HG03103 (cell line): ENCODE measurements around the gene CYGB.
"Not testable (repeated sequence)": the region's sequence is repeated elsewhere in the genome, so short reads cannot be mapped to it uniquely, and the experiment has no call there.

Source experiments
- ATAC-seq: cut with Tn5 transposase; IDR thresholded peaks from one replicate; pipeline ENCODE4 v1.9.1; 2021; ENCODE audit warnings: low read depth; ENCODE audit not compliant: unreplicated experiment

The CYGB gene

DNA sequence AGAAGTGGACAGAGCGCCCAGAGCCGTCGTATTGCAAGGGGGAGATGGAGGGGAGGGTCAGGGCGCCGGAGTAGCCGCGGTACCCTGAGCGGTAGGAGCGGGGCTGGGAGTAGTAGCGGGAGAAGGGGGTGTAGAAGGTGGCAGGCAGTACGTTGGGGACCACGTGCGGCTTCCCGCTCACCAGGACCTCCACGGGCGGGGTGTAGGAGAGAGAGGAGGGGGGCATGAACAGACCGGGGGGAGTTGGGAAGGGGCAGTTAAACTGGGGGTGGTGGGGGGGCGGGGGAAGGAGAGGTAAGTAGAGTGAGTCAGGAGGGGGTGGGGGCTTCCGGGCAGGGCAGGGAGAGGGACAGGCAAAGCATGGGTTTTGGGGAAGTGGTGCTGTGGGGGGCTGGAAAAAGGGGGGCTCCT lies 31.3 kb upstream of the CYGB start:
- no peak for ATAC-seq

- ATAC-seq: no peak
These were observed 30.3 kb upstream of the CYGB start for GRCh38 chr17:76567634-76568432.

DNA sequence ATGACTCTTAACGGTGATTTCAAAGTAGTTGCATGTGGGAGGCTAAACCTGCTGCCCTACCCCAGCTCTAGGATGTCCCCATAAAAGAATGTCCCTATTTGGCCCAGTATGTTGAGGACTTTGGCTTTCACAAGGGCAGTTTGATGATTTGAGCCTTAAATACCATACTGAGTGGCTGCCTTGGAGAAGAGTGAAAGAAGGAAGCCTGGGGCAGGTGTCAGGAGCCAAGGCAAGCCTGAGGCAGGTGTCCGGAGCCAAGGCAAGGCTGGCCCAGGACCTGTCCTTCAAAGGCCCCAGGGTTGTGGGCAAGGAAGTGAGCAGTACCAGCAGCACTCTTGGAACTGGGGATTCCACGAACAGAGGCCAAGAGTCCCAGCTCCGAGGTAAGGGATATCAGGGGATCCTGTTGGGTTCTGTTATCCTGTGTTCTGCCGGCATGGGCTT lies 29.5 kb upstream of the CYGB start:
- no peak for ATAC-seq

DNA sequence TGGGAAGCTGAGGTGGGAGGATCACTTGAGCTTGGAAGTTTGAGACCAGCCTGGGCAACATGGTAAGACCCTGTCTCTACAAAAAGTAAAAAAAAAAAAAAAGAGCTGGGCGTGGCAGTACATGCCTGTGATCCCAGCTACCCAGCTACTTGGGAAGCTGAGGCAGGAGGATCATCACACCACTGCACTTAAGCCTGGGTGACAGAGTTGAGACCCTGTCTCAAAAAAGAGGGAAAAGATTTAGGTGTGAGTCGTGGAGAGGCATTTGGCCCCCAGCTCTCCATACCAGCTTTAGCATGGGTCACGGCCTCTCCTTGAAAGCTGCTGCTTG lies 29.1 kb upstream of the CYGB start:
- ATAC-seq: no peak

- no peak for ATAC-seq
These were observed 28.5 kb upstream of the CYGB start for GRCh38 chr17:76565728-76566612.

GRCh38 chr17:76564991-76565727 lies 27.6 kb upstream of the CYGB start:
- not testable (repeated sequence) for ATAC-seq

DNA sequence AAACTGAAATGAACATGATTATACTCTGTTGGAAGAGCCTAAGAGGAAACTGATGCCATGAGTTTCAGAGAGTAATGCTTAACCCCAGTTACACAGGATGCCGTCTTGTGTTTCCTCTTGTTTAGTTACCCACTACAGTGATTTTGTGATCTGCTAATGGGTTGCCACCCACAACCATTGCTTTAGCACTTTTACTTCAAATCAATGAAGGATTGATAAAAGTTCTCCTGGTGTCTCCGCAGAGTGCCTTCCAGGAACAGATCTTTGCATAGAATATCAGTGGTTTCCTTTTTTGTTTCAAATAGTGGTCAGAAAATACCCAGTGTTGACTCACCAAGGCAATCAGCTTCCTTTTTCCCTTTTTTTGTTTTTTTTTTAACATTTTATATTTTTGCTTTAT lies 25.9 kb upstream of the CYGB start:
- ATAC-seq: not testable (repeated sequence)

- ATAC-seq: no peak
These were observed 25.2 kb upstream of the CYGB start for GRCh38 chr17:76562734-76563148.

GRCh38 chr17:76561799-76562268 lies 24.3 kb upstream of the CYGB start:
- ATAC-seq: no peak

DNA sequence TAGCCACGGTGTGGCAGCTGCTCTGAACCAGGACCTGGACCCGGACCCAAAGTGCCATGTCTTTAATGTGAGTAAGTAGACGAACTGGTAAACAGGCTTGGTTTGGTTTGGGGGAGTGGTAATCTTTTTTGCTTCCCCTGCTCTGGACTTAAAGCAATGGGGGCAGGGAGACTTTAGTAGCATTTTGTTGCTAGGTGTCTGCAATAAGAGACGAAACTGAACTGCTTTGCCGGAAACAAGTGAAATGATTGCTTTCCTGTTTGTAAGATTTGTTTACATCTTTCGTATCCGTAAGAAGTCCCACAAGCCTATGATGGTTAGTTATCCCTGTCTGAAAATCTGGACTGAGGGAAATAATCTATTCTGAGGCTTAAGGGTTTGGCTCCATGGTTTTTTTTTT lies 23.8 kb upstream of the CYGB start:
- no peak for ATAC-seq

- no peak for ATAC-seq
These were observed 23.3 kb upstream of the CYGB start for GRCh38 chr17:76560877-76561221.

- no peak for ATAC-seq
These were observed 22.7 kb upstream of the CYGB start for GRCh38 chr17:76560036-76560876.

- not testable (repeated sequence) for ATAC-seq
These were observed 22.0 kb upstream of the CYGB start for GRCh38 chr17:76559460-76559859.

DNA sequence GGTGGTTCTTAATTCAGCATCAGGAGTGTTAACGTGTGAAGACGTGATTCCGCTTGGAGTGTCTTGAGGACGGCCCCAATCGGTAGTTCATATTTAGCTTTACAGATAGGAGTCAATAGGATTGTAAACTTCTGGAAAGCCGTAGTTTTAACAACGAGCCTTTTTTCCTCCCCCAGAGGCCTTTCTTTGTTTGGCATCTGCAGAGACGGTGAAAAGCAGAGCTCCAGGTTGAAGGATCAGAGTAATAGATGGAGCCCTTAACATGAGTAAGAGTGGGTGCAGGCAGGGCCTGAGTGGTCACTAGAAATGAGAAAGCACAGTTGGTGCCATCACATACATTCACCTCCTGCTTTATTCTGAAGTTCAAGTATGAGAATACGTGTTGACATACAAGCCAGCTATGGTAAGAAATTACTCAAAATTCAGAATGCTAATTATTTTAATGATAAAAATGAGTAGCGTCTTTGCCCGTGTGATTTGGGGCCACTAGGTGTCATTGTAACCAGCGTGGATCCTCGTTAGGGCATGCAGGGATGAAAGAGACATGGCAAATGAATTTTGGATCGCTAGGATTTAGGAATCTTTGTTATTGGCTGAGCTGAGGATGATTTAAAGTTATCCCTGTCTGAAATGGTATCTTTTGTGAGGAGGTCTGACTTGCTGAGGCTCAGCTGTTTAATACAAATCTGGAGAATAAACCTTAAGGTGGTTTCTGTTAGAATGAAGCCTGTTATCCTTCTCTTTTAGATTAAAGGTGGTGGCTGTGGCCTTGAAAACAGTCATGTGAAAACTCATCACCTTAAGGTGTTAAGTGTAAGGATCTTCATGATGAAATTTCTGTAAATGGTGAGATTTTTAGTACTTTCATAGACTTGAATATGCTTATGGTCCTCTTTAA lies 20.9 kb upstream of the CYGB start:
- no peak for ATAC-seq

DNA sequence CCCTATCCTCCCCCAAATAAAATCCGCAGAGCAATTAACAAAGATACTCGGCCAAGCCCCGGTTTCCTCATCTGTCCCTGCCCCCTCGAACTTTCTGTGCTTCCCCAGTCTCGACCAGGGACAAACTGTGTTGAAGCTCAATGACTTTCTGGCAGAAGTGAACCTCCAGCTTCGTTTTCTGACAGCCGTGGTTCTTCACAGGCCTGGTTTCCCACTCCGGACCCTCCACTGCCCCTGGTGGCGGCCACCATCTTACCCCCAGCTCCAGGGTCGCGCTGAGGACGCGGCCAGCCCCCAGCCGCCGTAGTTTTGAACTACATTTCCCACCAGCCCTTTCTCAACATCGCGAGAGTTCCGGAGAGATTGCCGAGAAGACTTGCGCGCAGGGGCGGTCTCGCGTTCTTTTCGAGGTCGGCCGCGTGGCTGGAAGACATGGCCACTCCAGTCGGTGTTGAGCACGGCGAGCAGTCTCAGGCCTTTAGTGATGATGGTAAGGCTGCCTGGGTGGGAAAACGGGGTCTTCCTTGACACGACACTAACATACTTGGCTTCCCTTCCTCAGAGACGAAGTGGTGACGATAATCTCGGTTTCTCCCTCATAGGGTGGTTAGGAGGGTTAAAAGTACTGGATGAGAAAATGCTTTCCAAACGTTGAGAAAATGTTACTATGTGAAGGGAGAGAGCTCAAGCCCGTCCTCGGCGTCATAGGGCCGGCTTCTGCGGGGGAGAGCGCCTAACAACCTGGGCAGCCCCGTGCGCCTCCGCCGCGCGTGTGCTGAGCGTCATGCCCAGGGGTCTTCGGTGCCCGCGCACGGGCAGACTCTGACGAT lies 20.1 kb upstream of the CYGB start:
- ATAC-seq: peak; percentile 70

DNA sequence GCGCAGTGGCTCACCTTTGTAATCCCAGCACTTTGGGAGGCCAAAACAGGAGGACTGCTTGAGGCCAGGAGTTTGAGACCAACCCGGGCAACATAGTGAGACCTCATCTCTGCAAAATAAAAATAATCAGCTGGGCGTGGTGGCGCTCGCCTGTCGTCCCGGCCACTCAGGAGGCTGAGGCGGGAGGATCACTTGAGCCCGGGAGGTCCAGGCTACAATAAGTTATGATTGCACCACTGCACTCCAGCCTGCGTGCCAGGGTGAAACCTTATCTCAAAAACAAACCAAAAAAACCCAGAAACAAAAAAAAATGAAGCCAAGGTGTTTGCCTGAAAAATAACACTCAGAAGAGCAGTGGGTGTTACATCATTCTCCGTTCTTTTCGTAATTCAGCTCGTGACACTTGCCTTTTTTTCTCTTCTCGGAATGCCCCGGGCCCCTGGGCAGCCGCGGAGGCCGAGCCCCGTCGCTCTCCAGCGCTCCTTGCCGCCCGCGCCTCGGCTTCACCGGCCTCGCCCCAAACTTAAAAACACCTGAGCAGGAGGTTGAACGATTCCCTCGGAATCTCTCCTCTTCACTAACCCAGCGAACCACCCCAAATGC lies 19.4 kb upstream of the CYGB start:
- ATAC-seq: peak; percentile 9

DNA sequence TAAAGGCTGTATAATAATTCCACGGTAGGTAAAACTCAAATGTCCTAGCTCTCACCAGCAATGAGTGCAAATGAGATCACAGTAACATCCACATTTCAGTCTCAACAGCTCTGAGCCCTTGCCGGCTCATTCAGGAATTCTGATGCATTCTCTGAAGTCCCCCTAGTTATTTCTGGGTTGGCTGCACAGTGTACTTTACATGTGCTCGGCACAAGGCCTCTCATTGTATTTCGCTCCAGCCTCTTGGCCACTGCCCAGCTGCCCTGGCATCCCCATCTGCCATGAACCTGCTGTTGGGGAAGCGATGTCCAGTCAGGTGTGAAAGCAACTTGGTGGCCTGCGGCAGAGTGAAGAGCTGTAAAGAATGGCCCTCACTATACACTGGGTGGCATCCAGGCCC lies 16.6 kb upstream of the CYGB start:
- ATAC-seq: no peak
